ENCODE measurements around the gene NKD2. TPM values are rescaled to one million over a fixed set of nuclear protein-coding genes. Genes with fewer than 3 reads are reported as not detected.

NKD2 gene
- total RNA-seq, 1 donor from 2014 or later = 41.7 TPM

DNA sequence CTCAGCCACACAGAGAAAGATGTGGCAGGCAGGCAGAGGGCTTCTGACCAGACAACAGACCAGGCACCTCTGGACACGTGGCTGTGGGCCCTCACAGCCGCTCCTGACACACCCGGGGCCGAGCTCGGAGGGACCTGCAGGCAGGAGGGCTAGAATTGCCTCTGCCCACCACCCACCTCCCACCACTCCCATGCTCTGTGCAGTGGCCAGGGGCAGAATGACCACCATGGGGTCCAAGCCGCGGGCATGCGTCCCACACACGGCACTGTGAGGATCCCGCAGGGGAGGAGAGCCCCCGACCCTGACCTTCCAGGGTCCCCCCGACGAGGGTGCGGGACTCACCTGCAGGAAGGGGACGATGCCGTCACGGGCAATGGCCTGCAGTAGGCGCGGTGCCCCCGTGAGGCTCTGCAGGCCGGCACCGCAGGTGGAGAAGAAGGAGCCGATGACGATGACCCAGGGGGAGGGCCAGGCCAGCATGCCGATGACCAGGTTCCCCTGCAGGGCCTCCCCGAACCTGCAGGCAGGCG, 69.0 kb downstream of the NKD2 start:
- TF ChIP-seq, protein P1, sequence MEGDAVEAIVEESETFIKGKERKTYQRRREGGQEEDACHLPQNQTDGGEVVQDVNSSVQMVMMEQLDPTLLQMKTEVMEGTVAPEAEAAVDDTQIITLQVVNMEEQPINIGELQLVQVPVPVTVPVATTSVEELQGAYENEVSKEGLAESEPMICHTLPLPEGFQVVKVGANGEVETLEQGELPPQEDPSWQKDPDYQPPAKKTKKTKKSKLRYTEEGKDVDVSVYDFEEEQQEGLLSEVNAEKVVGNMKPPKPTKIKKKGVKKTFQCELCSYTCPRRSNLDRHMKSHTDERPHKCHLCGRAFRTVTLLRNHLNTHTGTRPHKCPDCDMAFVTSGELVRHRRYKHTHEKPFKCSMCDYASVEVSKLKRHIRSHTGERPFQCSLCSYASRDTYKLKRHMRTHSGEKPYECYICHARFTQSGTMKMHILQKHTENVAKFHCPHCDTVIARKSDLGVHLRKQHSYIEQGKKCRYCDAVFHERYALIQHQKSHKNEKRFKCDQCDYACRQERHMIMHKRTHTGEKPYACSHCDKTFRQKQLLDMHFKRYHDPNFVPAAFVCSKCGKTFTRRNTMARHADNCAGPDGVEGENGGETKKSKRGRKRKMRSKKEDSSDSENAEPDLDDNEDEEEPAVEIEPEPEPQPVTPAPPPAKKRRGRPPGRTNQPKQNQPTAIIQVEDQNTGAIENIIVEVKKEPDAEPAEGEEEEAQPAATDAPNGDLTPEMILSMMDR (IDR thresholded peaks at IDR 0.05; ENCODE audit: partially characterized antibody, unreplicated experiment) = no peak
- peaks cover 7% of the 10 kb centered on the region for H3K4me1 Mint-ChIP-seq (ENCODE audit: low read depth, unreplicated experiment)
- peaks cover 13% of the 10 kb centered on the region for H3K9me3 Mint-ChIP-seq (ENCODE audit: unreplicated experiment)
- no peaks in the 10 kb centered on the region for H3K36me3 Mint-ChIP-seq (ENCODE audit: unreplicated experiment)
- H3K4me3 Mint-ChIP-seq (ENCODE audit: unreplicated experiment) = no peak overlapping the region
- no peak for DNase-seq
- H3K27me3 Mint-ChIP-seq (ENCODE audit: unreplicated experiment) = peaks cover 7% of the 10 kb centered on the region
- no peak overlapping the region for H3K27ac Mint-ChIP-seq (ENCODE audit: unreplicated experiment)

DNA sequence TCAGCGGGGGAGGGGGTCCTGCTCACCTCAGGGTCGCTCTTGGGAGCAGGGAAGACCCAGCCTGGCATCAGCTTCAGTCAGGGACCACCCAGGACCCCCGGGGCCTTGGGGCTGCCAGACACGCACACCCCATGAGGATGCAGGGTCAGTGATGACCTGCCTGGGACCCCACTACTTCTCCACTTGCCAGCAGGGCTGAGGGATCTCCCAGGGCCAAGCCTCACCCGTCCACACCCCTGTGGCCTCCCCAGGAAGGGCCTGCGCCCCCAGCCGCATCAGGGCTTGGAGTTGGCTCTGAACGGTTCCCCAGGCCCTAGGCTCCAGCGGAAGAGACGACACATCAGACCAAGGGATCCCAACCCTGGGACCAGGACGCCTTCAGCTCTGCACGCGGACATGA, 69.6 kb downstream of the NKD2 start:
- H3K4me1 Mint-ChIP-seq (ENCODE audit: low read depth, unreplicated experiment) = peaks cover 7% of the 10 kb centered on the region
- H3K36me3 Mint-ChIP-seq (ENCODE audit: unreplicated experiment) = no peaks in the 10 kb centered on the region
- H3K9me3 Mint-ChIP-seq (ENCODE audit: unreplicated experiment) = peaks cover 13% of the 10 kb centered on the region
- H3K4me3 Mint-ChIP-seq (ENCODE audit: unreplicated experiment) = no peak overlapping the region
- H3K27ac Mint-ChIP-seq (ENCODE audit: unreplicated experiment) = peak overlapping the region; percentile 1
- no peak for DNase-seq
- peaks cover 7% of the 10 kb centered on the region for H3K27me3 Mint-ChIP-seq (ENCODE audit: unreplicated experiment)
- TF ChIP-seq, protein P1 (IDR thresholded peaks at IDR 0.05; ENCODE audit: partially characterized antibody, unreplicated experiment) = no peak

DNA sequence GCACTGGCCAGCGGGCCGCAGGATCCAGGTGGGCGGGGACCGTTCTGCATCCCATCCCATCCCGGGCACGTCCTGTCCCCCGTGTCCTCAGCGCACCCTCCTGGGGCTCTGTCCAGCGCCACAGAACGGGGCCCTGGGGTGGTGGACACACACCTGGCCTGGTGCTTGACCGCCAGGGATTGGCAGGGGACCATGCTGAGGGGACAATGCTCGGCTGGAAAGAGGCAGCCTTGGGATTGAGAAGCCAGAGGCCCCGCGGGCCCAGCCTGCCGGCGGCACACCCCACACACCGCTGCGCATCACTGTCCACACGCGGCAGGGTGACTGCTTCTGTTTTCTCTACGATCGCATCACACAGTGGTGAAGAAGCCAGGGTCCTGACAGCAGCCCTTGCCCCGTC, 70.2 kb downstream of the NKD2 start:
- H3K27ac Mint-ChIP-seq (ENCODE audit: unreplicated experiment) = no peak overlapping the region
- TF ChIP-seq, protein P1 (IDR thresholded peaks at IDR 0.05; ENCODE audit: partially characterized antibody, unreplicated experiment) = no peak
- DNase-seq = no peak
- no peaks in the 10 kb centered on the region for H3K36me3 Mint-ChIP-seq (ENCODE audit: unreplicated experiment)
- H3K4me3 Mint-ChIP-seq (ENCODE audit: unreplicated experiment) = no peak overlapping the region
- peaks cover 7% of the 10 kb centered on the region for H3K4me1 Mint-ChIP-seq (ENCODE audit: low read depth, unreplicated experiment)
- H3K27me3 Mint-ChIP-seq (ENCODE audit: unreplicated experiment) = peaks cover 7% of the 10 kb centered on the region
- H3K9me3 Mint-ChIP-seq (ENCODE audit: unreplicated experiment) = peaks cover 10% of the 10 kb centered on the region

DNA sequence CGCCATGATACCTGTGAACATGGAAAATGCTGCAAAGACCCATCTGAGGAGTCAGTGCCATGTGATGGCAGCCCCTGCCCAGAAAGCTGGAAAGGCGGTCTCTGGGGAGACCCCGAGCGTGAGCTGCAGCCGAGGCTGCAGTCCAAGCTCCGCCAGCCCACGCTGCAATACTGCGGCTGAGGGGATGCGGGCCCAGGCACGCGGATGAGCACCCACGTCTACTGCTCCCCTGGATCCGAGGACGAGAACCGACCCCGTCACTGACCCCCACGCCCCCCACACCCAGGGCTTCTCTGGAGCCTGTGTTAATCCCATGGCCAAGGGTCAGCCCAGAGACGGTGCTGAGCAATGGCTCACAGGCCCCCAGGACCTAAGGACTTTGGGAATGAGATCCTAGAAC, 70.9 kb downstream of the NKD2 start:
- no peak overlapping the region for H3K27ac Mint-ChIP-seq (ENCODE audit: unreplicated experiment)
- H3K36me3 Mint-ChIP-seq (ENCODE audit: unreplicated experiment) = no peaks in the 10 kb centered on the region
- H3K9me3 Mint-ChIP-seq (ENCODE audit: unreplicated experiment) = peaks cover 9% of the 10 kb centered on the region
- H3K27me3 Mint-ChIP-seq (ENCODE audit: unreplicated experiment) = peaks cover 7% of the 10 kb centered on the region
- TF ChIP-seq, protein P1 (IDR thresholded peaks at IDR 0.05; ENCODE audit: partially characterized antibody, unreplicated experiment) = no peak
- H3K4me3 Mint-ChIP-seq (ENCODE audit: unreplicated experiment) = no peak overlapping the region
- peaks cover 7% of the 10 kb centered on the region for H3K4me1 Mint-ChIP-seq (ENCODE audit: low read depth, unreplicated experiment)
- DNase-seq = no peak

DNA sequence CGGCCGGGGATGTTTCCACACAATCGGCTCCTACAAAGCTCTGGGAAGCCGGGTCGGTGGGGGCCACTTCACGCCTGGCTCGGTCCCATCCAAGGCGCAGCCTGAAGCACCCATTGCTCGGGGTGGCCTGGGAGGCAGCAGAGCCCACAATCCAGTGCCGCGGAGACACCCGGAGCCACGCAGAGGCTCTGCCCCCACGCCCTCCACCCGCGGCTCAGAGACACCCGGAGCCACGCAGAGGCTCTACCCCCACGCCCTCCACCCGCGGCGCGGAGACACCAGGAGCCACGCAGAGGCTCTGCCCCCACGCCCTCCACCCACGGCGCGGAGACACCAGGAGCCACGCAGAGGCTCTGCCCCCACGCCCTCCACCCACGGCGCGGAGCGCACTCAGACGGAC, 71.4 kb downstream of the NKD2 start:
- Mint-ChIP-seq H3K27ac (ENCODE audit: unreplicated experiment) (no peak overlapping the region), H3K4me3 (ENCODE audit: unreplicated experiment) (no peak overlapping the region), H3K36me3 (ENCODE audit: unreplicated experiment) (no peaks in the 10 kb centered on the region)

More for the DNA sequence above, 71.4 kb downstream of the NKD2 start:
- peaks cover 10% of the 10 kb centered on the region for H3K9me3 Mint-ChIP-seq (ENCODE audit: unreplicated experiment)
- no peak for DNase-seq
- TF ChIP-seq, protein P1 (IDR thresholded peaks at IDR 0.05; ENCODE audit: partially characterized antibody, unreplicated experiment) = no peak
- peaks cover 7% of the 10 kb centered on the region for H3K27me3 Mint-ChIP-seq (ENCODE audit: unreplicated experiment)
- H3K4me1 Mint-ChIP-seq (ENCODE audit: low read depth, unreplicated experiment) = peaks cover 7% of the 10 kb centered on the region
